ENCODE data around the gene B3GAT2.
"Not testable (repeated sequence)": the region's sequence is repeated elsewhere in the genome, so short reads cannot be mapped to it uniquely, and the experiment has no call there.

B3GAT2 gene

GRCh38 chr6:70952608-70953165, 4.2 kb downstream of the B3GAT2 start:
- ATAC-seq, result no peak
- TF ChIP-seq ZFP3 (CRISPR knock-in tag; IDR thresholded peaks at IDR 0.05) (no peak), POU6F1 (CRISPR knock-in tag; IDR thresholded peaks at IDR 0.05; ENCODE audit: borderline replicate concordance, low read depth) (no peak), ARNTL (CRISPR knock-in tag; IDR thresholded peaks at IDR 0.05; ENCODE audit: borderline replicate concordance, low read depth) (no peak), ZFP30 (CRISPR knock-in tag; IDR thresholded peaks at IDR 0.05) (no peak)

- ATAC-seq, result not testable (repeated sequence)
Measured at GRCh38 chr6:70944321-70944720, 12.5 kb downstream of the B3GAT2 start.

GRCh38 chr6:70933853-70934252, 23.0 kb downstream of the B3GAT2 start:
- no peak for ATAC-seq
- TF ChIP-seq ISL1 (CRISPR knock-in tag; IDR thresholded peaks at IDR 0.05) (no peak), CSRNP3 (CRISPR knock-in tag; IDR thresholded peaks at IDR 0.05) (no peak), PATZ1 (CRISPR knock-in tag; IDR thresholded peaks at IDR 0.05; ENCODE audit: borderline replicate concordance) (no peak), CSDC2 (CRISPR knock-in tag; IDR thresholded peaks at IDR 0.05) (no peak), RARB (CRISPR knock-in tag; IDR thresholded peaks at IDR 0.05) (no peak), GLIS3 (CRISPR knock-in tag; IDR thresholded peaks at IDR 0.05) (no peak), ARNTL (CRISPR knock-in tag; IDR thresholded peaks at IDR 0.05; ENCODE audit: borderline replicate concordance, low read depth) (no peak), TOX (CRISPR knock-in tag; IDR thresholded peaks at IDR 0.05; ENCODE audit: borderline replicate concordance) (no peak), SNAI2 (CRISPR knock-in tag; IDR thresholded peaks at IDR 0.05) (no peak), BACH2 (CRISPR knock-in tag; IDR thresholded peaks at IDR 0.05; ENCODE audit: borderline replicate concordance) (no peak), OSR1 (CRISPR knock-in tag; IDR thresholded peaks at IDR 0.05) (no peak), ZFP30 (CRISPR knock-in tag; IDR thresholded peaks at IDR 0.05) (no peak), TCF4 (CRISPR knock-in tag; IDR thresholded peaks at IDR 0.05; ENCODE audit: borderline replicate concordance) (no peak), ZNF70 (CRISPR knock-in tag; IDR thresholded peaks at IDR 0.05) (no peak), ZC3H10 (CRISPR knock-in tag; IDR thresholded peaks at IDR 0.05) (no peak)

- TF ChIP-seq TSHZ2 (CRISPR knock-in tag; IDR thresholded peaks at IDR 0.05) (no peak), POU6F1 (CRISPR knock-in tag; IDR thresholded peaks at IDR 0.05; ENCODE audit: borderline replicate concordance, low read depth) (no peak), GLIS3 (CRISPR knock-in tag; IDR thresholded peaks at IDR 0.05) (no peak), ZNF565 (CRISPR knock-in tag; conservative IDR thresholded peaks at IDR 0.05; ENCODE audit: low read depth) (no peak), OSR1 (CRISPR knock-in tag; IDR thresholded peaks at IDR 0.05) (no peak), ISL1 (CRISPR knock-in tag; IDR thresholded peaks at IDR 0.05) (no peak), ESRRG (CRISPR knock-in tag; IDR thresholded peaks at IDR 0.05) (no peak), TOX (CRISPR knock-in tag; IDR thresholded peaks at IDR 0.05; ENCODE audit: borderline replicate concordance) (no peak), ARNTL (CRISPR knock-in tag; IDR thresholded peaks at IDR 0.05; ENCODE audit: borderline replicate concordance, low read depth) (no peak), ZNF70 (CRISPR knock-in tag; IDR thresholded peaks at IDR 0.05) (no peak), PATZ1 (CRISPR knock-in tag; IDR thresholded peaks at IDR 0.05; ENCODE audit: borderline replicate concordance) (no peak), CSRNP3 (CRISPR knock-in tag; IDR thresholded peaks at IDR 0.05) (no peak), SNAI2 (CRISPR knock-in tag; IDR thresholded peaks at IDR 0.05) (no peak), PPARA (CRISPR knock-in tag; IDR thresholded peaks at IDR 0.05; ENCODE audit: borderline replicate concordance) (no peak), BACH2 (CRISPR knock-in tag; IDR thresholded peaks at IDR 0.05; ENCODE audit: borderline replicate concordance) (no peak), ZNF8 (CRISPR knock-in tag; IDR thresholded peaks at IDR 0.05) (no peak), TCF4 (CRISPR knock-in tag; IDR thresholded peaks at IDR 0.05; ENCODE audit: borderline replicate concordance) (no peak), CSDC2 (CRISPR knock-in tag; IDR thresholded peaks at IDR 0.05) (no peak)
- ATAC-seq, result no peak
Measured at GRCh38 chr6:70905742-70906141, 51.1 kb downstream of the B3GAT2 start.
